ENCODE data around the gene INPP4A. TPM values are rescaled to one million over a fixed set of nuclear protein-coding genes. Genes with fewer than 3 reads are reported as not detected.

The INPP4A gene
- total and polyA plus RNA-seq, 9 of the 15 experiments (the other 6 are each of a cell fraction or from before 2014, with no cell fraction given) = 1.8 to 15.7 (median 8.3) TPM

- TF ChIP-seq CHD7 (IDR thresholded peaks at IDR 0.05; ENCODE audit: low read depth, low read length) (no peak), THAP7 (CRISPR knock-in tag; IDR thresholded peaks at IDR 0.05) (no peak), RNF219 (CRISPR knock-in tag; IDR thresholded peaks at IDR 0.05) (no peak), PTRF (tag; IDR thresholded peaks at IDR 0.05) (no peak), ARID3B (CRISPR knock-in tag; IDR thresholded peaks at IDR 0.05; ENCODE audit: borderline replicate concordance) (no peak)
Measured at GRCh38 chr2:98444436-98445176, at the start of gene INPP4A (continued).
